Gastroesophageal sphincter (tissue), 4 donors: Measurements from ENCODE around the gene FNBP1. TPM values are rescaled to one million over a fixed set of nuclear protein-coding genes. Genes with fewer than 3 reads are reported as not detected.
A peak's percentile ranks its signal among the peaks of the same experiment; 100 is the strongest.

Source experiments
- ATAC-seq: fragments of 150-250 bp; one replicate; pipeline ENCODE4 v1.9.1; 2016; ENCODE audit warnings: mild to moderate bottlenecking, moderate library complexity
- H3K27ac ChIP-seq, 4 donors: fragments of 200-600 bp; sonication (generic) in 3 of 4; 1 replicate in 3 of 4; 2 replicates in 1 of 4; pipeline ENCODE4 v1.5.1; 2016 to 2019
- H3K27me3 ChIP-seq: fragments of 200-600 bp; sonication (generic); one replicate; pipeline ENCODE4 v1.5.1; 2019
- H3K36me3 ChIP-seq, 2 donors: fragments of 200-600 bp; sonication (generic); one replicate each; pipeline ENCODE4 v1.5.1; 2019; ENCODE audit warnings: control low read depth in 1 of 2
- H3K4me1 ChIP-seq, 3 donors: fragments of 200-600 bp; sonication (generic); 1 replicate in 2 of 3; 2 replicates in 1 of 3; pipeline ENCODE4 v1.5.1; 2016 to 2019; ENCODE audit warnings: control low read depth in 2 of 3
- H3K4me3 ChIP-seq, 2 donors: fragments of 200-600 bp; sonication (generic); one replicate each; pipeline ENCODE4 v1.5.1; 2019; ENCODE audit warnings: mild to moderate bottlenecking in 1 of 2, moderate library complexity in 1 of 2
- H3K9me3 ChIP-seq, 3 donors: fragments of 200-600 bp; sonication (generic); one replicate each; pipeline ENCODE4 v1.5.1; 2017 to 2019; ENCODE audit warnings: control low read depth in 2 of 3
- EP300 ChIP-seq: sonication (generic); formaldehyde crosslinking; IDR thresholded peaks from one replicate; pipeline ENCODE4 v1.6.1; 2017; ENCODE audit warnings: antibody characterized with exemption, mild to moderate bottlenecking
- POLR2A ChIP-seq, 2 donors: fragments of 450-650 bp; IDR thresholded peaks; one replicate each; pipeline ENCODE4 v1.6.1; 2017; ENCODE audit warnings: antibody characterized with exemption in 2 of 2, mild to moderate bottlenecking in 2 of 2, moderate library complexity in 1 of 2
- POLR2AphosphoS5 ChIP-seq: sonication (generic); formaldehyde crosslinking; IDR thresholded peaks from one replicate; pipeline ENCODE4 v1.6.1; 2017; ENCODE audit warnings: antibody characterized with exemption
- WGBS, 2 donors: methylation state at CpG; one replicate each; pipeline ENCODE4 v1.1.5; 2018; ENCODE audit warnings: low coverage in 1 of 2; 5-methylcytosine and 5-hydroxymethylcytosine counted together
- total RNA-seq, 4 donors: library from RNA; depleted of rRNA; stranded (reverse); fragments of >200 nt; gene quantifications; one replicate each; pipeline ENCODE4 v1.1.0, GENCODE V29; 2016
- TF ChIP-seq, protein P1 (sequence below), 4 experiments: fragments of 200-600 bp in 2 of 4; fragments of 450-650 bp in 2 of 4; sonication (generic) in 1 of 4; IDR thresholded peaks; one replicate each; pipeline ENCODE4 v1.5.1; 2017 to 2019; ENCODE audit warnings: antibody characterized with exemption in 4 of 4, mild to moderate bottlenecking in 2 of 4, moderate library complexity in 2 of 4

The FNBP1 gene
- total RNA-seq, 4 donors from 2014 or later, result 119 to 343 (median 188) TPM

GRCh38 chr9:129875687-129876395 lies 167.1 kb downstream of the FNBP1 start:
- no peak for TF ChIP-seq POLR2AphosphoS5
- TF ChIP-seq, protein P1, sequence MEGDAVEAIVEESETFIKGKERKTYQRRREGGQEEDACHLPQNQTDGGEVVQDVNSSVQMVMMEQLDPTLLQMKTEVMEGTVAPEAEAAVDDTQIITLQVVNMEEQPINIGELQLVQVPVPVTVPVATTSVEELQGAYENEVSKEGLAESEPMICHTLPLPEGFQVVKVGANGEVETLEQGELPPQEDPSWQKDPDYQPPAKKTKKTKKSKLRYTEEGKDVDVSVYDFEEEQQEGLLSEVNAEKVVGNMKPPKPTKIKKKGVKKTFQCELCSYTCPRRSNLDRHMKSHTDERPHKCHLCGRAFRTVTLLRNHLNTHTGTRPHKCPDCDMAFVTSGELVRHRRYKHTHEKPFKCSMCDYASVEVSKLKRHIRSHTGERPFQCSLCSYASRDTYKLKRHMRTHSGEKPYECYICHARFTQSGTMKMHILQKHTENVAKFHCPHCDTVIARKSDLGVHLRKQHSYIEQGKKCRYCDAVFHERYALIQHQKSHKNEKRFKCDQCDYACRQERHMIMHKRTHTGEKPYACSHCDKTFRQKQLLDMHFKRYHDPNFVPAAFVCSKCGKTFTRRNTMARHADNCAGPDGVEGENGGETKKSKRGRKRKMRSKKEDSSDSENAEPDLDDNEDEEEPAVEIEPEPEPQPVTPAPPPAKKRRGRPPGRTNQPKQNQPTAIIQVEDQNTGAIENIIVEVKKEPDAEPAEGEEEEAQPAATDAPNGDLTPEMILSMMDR (IDR thresholded peaks at IDR 0.05), result no peak
- TF ChIP-seq EP300, result no peak
- no peak for TF ChIP-seq POLR2A (IDR thresholded peaks at IDR 0.05)
- Histone ChIP-seq H3K27ac (peak overlapping the region in 1 of 4 donors; percentile 4), H3K36me3 (no peaks in the 10 kb centered on the region), H3K4me3 (no peak overlapping the region), H3K4me1 (peaks cover 0 to 14% (median 0%) of the 10 kb centered on the region in 3 donors), H3K27me3 (no peaks in the 10 kb centered on the region), H3K9me3 (no peaks in the 10 kb centered on the region)
- WGBS, 2 donors, result no CpG with 5 or more reads among the region's 27 CpGs
- no peak for ATAC-seq

- WGBS, 2 donors, result no CpG with 5 or more reads among the region's 23 CpGs
- no peak for ATAC-seq
- Histone ChIP-seq H3K27me3 (no peaks in the 10 kb centered on the region), H3K9me3 (no peaks in the 10 kb centered on the region), H3K36me3 (peaks cover 0 to 4% of the 10 kb centered on the region in 2 donors), H3K4me3 (no peak overlapping the region), H3K27ac (peak overlapping the region in 1 of 4 donors; percentile 4), H3K4me1 (peaks cover 0 to 7% (median 0%) of the 10 kb centered on the region in 3 donors)
- no peak for TF ChIP-seq POLR2AphosphoS5
- TF ChIP-seq POLR2A (IDR thresholded peaks at IDR 0.05), result no peak
- no peak for TF ChIP-seq EP300
- TF ChIP-seq, protein P1 (IDR thresholded peaks at IDR 0.05), result no peak
Measured at GRCh38 chr9:129875181-129875611, 167.8 kb downstream of the FNBP1 start.

DNA sequence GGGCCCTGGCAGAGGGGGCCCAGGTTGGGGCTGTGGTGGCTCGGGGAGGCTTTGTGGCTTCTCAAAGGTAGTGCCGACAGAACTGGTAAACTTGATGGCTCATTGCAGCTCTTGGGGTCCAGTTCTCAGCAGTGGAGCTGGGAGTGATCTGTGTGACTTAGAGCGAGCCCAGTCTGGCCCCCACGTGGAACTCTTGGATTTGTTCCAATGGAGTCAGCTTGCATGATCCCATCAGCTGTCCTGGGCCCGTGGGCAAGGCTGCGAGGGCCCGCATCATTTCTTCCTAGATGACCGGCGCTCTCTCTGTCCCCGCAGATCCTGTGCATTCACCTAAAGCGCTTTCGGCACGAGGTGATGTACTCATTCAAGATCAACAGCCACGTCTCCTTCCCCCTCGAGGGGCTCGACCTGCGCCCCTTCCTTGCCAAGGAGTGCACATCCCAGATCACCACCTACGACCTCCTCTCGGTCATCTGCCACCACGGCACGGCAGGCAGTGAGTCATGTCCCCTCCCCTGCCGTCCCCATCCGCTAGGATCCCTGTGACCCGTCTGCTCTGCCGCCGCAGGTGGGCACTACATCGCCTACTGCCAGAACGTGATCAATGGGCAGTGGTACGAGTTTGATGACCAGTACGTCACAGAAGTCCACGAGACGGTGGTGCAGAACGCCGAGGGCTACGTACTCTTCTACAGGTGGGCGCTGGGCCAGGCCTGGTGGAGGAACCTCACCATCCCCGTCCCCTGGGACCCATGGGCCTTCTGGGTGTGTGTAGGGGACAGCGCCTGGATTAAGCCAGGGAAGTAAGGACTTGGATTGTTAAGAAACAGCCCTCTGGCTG lies 168.5 kb downstream of the FNBP1 start:
- Histone ChIP-seq H3K9me3 (no peaks in the 10 kb centered on the region), H3K27ac (no peak overlapping the region), H3K4me3 (no peak overlapping the region), H3K4me1 (peaks cover 0 to under 1% (median 0%) of the 10 kb centered on the region in 3 donors), H3K27me3 (no peaks in the 10 kb centered on the region), H3K36me3 (peaks cover 0 to 12% of the 10 kb centered on the region in 2 donors)
- no peak for TF ChIP-seq EP300
- no peak for TF ChIP-seq POLR2AphosphoS5
- TF ChIP-seq, protein P1 (IDR thresholded peaks at IDR 0.05), result no peak
- no peak for TF ChIP-seq POLR2A (IDR thresholded peaks at IDR 0.05)
- ATAC-seq, result no peak
- 94% methylated on average over 11 of the region's 38 CpGs; no CpG with 5 or more reads in 1 of the 2 donors for WGBS, 2 donors

- H3K36me3 ChIP-seq, result peaks cover 0 to 20% of the 10 kb centered on the region in 2 donors
- H3K27ac ChIP-seq, result no peak overlapping the region
- 65% methylated on average over 5 of the region's 16 CpGs; no CpG with 5 or more reads in 1 of the 2 donors for WGBS, 2 donors
- no peaks in the 10 kb centered on the region for H3K4me1 ChIP-seq
- H3K27me3 ChIP-seq, result no peaks in the 10 kb centered on the region
- ATAC-seq, result no peak
- no peaks in the 10 kb centered on the region for H3K9me3 ChIP-seq
- TF ChIP-seq EP300, result no peak
- TF ChIP-seq POLR2AphosphoS5, result no peak
- TF ChIP-seq, protein P1 (IDR thresholded peaks at IDR 0.05), result no peak
- no peak for TF ChIP-seq POLR2A (IDR thresholded peaks at IDR 0.05)
- H3K4me3 ChIP-seq, result no peak overlapping the region
Measured at GRCh38 chr9:129873563-129874190, 169.3 kb downstream of the FNBP1 start.
